ENCODE results near the gene DSCAM. TPM values are rescaled to one million over a fixed set of nuclear protein-coding genes. Genes with fewer than 3 reads are reported as not detected.

DSCAM gene
- total and polyA plus RNA-seq, 2 experiments from 2014 or later, result 0.07 TPM; not detected in 1

GRCh38 chr21:40153351-40153750, 693.6 kb downstream of the DSCAM start (continued):
- TF ChIP-seq ETS1 (IDR thresholded peaks at IDR 0.05) (no peak), POLR2AphosphoS5 (IDR thresholded peaks at IDR 0.05; ENCODE audit: low read depth) (no peak)

DNA sequence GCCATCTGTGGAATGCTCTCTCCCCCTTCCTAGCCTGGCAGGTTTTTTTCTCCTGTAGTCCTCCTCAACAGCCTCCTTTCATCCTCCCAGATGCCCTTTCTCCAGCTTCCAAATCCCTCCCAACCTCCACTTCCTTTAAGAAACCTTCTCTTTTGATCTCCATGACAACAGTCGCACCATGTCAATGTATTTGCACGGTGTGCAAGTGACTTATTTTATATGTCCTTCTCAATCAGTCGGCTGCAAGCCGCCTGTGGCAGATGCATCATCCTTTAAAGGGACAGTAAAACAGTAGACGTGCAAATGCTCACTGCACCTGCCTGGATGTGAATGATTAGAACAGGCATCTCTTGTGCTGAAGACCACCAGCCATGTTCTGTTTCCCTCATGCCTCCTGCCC, 694.5 kb downstream of the DSCAM start:
- H2AFZ ChIP-seq, result no peak overlapping the region
- Mint-ChIP-seq H3K27ac (no peak overlapping the region), H3K4me1 (no peaks in the 10 kb centered on the region; the same call in 2 of the 3 replicates), H3K36me3 (ENCODE audit: low read depth) (peaks cover 5% of the 10 kb centered on the region; the same call in 1 of the 3 replicates), H3K27me3 (ENCODE audit: insufficient read depth, low read depth, poor library complexity) (peaks cover 11% of the 10 kb centered on the region), H3K9me3 (peaks cover 51% of the 10 kb centered on the region), H3K4me3 (no peak overlapping the region)
- no peaks in the 10 kb centered on the region for H4K20me1 ChIP-seq (replicated peaks; ENCODE audit: insufficient read depth)
- no peaks in the 10 kb centered on the region for H3F3A ChIP-seq (replicated peaks; ENCODE audit: low read depth)
- H3K4me1 ChIP-seq (ENCODE audit: insufficient read depth), result no peaks in the 10 kb centered on the region
- no peak overlapping the region for H3K4me2 ChIP-seq
- TF ChIP-seq ZNF114 (CRISPR knock-in tag; IDR thresholded peaks at IDR 0.05), result no peak
- TF ChIP-seq EZH2 (IDR thresholded peaks at IDR 0.05; ENCODE audit: low read depth, unreplicated experiment), result no peak
- no peak for TF ChIP-seq CREB1 (CRISPR knock-in tag; IDR thresholded peaks at IDR 0.05; ENCODE audit: low read depth)
- no peak for TF ChIP-seq POLR2AphosphoS5 (IDR thresholded peaks at IDR 0.05; ENCODE audit: low read depth)
- TF ChIP-seq, protein P1, sequence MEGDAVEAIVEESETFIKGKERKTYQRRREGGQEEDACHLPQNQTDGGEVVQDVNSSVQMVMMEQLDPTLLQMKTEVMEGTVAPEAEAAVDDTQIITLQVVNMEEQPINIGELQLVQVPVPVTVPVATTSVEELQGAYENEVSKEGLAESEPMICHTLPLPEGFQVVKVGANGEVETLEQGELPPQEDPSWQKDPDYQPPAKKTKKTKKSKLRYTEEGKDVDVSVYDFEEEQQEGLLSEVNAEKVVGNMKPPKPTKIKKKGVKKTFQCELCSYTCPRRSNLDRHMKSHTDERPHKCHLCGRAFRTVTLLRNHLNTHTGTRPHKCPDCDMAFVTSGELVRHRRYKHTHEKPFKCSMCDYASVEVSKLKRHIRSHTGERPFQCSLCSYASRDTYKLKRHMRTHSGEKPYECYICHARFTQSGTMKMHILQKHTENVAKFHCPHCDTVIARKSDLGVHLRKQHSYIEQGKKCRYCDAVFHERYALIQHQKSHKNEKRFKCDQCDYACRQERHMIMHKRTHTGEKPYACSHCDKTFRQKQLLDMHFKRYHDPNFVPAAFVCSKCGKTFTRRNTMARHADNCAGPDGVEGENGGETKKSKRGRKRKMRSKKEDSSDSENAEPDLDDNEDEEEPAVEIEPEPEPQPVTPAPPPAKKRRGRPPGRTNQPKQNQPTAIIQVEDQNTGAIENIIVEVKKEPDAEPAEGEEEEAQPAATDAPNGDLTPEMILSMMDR (conservative IDR thresholded peaks at IDR 0.05; ENCODE audit: low read depth in 2 of 2), result no peak
- TF ChIP-seq JUNB (IDR thresholded peaks at IDR 0.05; ENCODE audit: unreplicated experiment), result no peak
- TF ChIP-seq NANOG (IDR thresholded peaks at IDR 0.05; ENCODE audit: borderline replicate concordance), result no peak
- TF ChIP-seq ZNF331 (CRISPR knock-in tag; IDR thresholded peaks at IDR 0.05; ENCODE audit: low read depth), result no peak
- no peak overlapping the region for H3K27ac ChIP-seq (ENCODE audit: low read depth)
- 0 out of 2 replicates have a peak, but pooled peaks cover 8% of the 10 kb centered on the region for H3K9me2 ChIP-seq (ENCODE audit: insufficient read depth)
- no peak overlapping the region for H3K4me3 ChIP-seq
- no peak for DNase-seq (ENCODE audit: low spot score)
- no peaks in the 10 kb centered on the region for H3K27me3 ChIP-seq (ENCODE audit: insufficient read depth)
- H3K79me2 ChIP-seq (replicated peaks; ENCODE audit: insufficient read depth), result no peaks in the 10 kb centered on the region
- ATAC-seq, result no peak
- no peaks in the 10 kb centered on the region for H3K36me3 ChIP-seq (ENCODE audit: insufficient read depth)

- Histone ChIP-seq H2AFZ (no peak overlapping the region), H3K4me1 (ENCODE audit: insufficient read depth) (no peaks in the 10 kb centered on the region), H3K4me3 (no peak overlapping the region), H3K9me2 (ENCODE audit: insufficient read depth) (0 out of 2 replicates have a peak, but pooled peaks cover 8% of the 10 kb centered on the region), H4K20me1 (replicated peaks; ENCODE audit: insufficient read depth) (no peaks in the 10 kb centered on the region), H3K4me2 (no peak overlapping the region), H3F3A (replicated peaks; ENCODE audit: low read depth) (no peaks in the 10 kb centered on the region), H3K27me3 (ENCODE audit: insufficient read depth) (no peaks in the 10 kb centered on the region), H3K27ac (ENCODE audit: low read depth) (no peak overlapping the region), H3K79me2 (replicated peaks; ENCODE audit: insufficient read depth) (no peaks in the 10 kb centered on the region), H3K36me3 (ENCODE audit: insufficient read depth) (no peaks in the 10 kb centered on the region)
- TF ChIP-seq, protein P2, sequence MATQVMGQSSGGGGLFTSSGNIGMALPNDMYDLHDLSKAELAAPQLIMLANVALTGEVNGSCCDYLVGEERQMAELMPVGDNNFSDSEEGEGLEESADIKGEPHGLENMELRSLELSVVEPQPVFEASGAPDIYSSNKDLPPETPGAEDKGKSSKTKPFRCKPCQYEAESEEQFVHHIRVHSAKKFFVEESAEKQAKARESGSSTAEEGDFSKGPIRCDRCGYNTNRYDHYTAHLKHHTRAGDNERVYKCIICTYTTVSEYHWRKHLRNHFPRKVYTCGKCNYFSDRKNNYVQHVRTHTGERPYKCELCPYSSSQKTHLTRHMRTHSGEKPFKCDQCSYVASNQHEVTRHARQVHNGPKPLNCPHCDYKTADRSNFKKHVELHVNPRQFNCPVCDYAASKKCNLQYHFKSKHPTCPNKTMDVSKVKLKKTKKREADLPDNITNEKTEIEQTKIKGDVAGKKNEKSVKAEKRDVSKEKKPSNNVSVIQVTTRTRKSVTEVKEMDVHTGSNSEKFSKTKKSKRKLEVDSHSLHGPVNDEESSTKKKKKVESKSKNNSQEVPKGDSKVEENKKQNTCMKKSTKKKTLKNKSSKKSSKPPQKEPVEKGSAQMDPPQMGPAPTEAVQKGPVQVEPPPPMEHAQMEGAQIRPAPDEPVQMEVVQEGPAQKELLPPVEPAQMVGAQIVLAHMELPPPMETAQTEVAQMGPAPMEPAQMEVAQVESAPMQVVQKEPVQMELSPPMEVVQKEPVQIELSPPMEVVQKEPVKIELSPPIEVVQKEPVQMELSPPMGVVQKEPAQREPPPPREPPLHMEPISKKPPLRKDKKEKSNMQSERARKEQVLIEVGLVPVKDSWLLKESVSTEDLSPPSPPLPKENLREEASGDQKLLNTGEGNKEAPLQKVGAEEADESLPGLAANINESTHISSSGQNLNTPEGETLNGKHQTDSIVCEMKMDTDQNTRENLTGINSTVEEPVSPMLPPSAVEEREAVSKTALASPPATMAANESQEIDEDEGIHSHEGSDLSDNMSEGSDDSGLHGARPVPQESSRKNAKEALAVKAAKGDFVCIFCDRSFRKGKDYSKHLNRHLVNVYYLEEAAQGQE (IDR thresholded peaks at IDR 0.05; ENCODE audit: unreplicated experiment), result no peak
- no peak for TF ChIP-seq ZNF331 (CRISPR knock-in tag; IDR thresholded peaks at IDR 0.05; ENCODE audit: low read depth)
- ATAC-seq, result no peak
- H3K9me3 Mint-ChIP-seq, result peaks cover 45% of the 10 kb centered on the region
- H3K27me3 Mint-ChIP-seq (ENCODE audit: insufficient read depth, low read depth, poor library complexity), result peaks cover 11% of the 10 kb centered on the region
- H3K4me1 Mint-ChIP-seq, result no peaks in the 10 kb centered on the region; the same call in 2 of the 3 replicates
- H3K27ac Mint-ChIP-seq, result no peak overlapping the region
- no peak for DNase-seq (ENCODE audit: low spot score)
- H3K36me3 Mint-ChIP-seq (ENCODE audit: low read depth), result peaks cover 4% of the 10 kb centered on the region; the same call in 1 of the 3 replicates
- H3K4me3 Mint-ChIP-seq, result no peak overlapping the region
Observed at GRCh38 chr21:40151611-40152010, 695.3 kb downstream of the DSCAM start.

Measured in GM23338 (cell line).